ENCODE data around the gene SLC37A1. TPM values are rescaled to one million over a fixed set of nuclear protein-coding genes. Genes with fewer than 3 reads are reported as not detected.

SLC37A1 gene
- total and polyA plus RNA-seq, 9 of the 15 experiments (the other 6 are each of a cell fraction or from before 2014, with no cell fraction given) = 0.06 to 3.4 (median 0.40) TPM

DNA sequence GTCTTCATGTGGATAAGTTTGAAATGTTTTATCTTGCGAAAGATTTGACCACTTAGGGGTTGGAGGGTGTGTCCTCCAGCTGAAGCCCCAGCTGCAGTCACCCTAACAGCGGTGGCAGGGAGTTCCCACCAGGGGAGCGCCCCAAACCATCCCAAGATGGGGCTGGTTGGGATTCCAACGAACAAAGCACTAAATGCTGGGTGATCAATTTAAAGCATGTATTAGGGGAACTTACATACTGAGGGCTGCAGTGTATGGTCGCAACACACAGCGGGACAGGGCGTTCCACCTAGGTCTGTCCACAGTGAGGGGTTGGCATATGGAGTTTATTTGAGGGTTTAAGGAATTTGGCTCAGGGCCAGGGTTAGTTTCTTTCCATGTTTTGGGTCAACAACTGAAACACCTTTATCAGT is 26.3 kb downstream of the SLC37A1 start (continued):
- TF ChIP-seq, protein P1, sequence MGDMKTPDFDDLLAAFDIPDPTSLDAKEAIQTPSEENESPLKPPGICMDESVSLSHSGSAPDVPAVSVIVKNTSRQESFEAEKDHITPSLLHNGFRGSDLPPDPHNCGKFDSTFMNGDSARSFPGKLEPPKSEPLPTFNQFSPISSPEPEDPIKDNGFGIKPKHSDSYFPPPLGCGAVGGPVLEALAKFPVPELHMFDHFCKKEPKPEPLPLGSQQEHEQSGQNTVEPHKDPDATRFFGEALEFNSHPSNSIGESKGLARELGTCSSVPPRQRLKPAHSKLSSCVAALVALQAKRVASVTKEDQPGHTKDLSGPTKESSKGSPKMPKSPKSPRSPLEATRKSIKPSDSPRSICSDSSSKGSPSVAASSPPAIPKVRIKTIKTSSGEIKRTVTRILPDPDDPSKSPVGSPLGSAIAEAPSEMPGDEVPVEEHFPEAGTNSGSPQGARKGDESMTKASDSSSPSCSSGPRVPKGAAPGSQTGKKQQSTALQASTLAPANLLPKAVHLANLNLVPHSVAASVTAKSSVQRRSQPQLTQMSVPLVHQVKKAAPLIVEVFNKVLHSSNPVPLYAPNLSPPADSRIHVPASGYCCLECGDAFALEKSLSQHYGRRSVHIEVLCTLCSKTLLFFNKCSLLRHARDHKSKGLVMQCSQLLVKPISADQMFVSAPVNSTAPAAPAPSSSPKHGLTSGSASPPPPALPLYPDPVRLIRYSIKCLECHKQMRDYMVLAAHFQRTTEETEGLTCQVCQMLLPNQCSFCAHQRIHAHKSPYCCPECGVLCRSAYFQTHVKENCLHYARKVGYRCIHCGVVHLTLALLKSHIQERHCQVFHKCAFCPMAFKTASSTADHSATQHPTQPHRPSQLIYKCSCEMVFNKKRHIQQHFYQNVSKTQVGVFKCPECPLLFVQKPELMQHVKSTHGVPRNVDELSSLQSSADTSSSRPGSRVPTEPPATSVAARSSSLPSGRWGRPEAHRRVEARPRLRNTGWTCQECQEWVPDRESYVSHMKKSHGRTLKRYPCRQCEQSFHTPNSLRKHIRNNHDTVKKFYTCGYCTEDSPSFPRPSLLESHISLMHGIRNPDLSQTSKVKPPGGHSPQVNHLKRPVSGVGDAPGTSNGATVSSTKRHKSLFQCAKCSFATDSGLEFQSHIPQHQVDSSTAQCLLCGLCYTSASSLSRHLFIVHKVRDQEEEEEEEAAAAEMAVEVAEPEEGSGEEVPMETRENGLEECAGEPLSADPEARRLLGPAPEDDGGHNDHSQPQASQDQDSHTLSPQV (IDR thresholded peaks at IDR 0.05) = no peak
- peak in 1 of 2 experiments; percentile 80; a peak in 1 of 4 replicates for TF ChIP-seq ARNT (IDR thresholded peaks at IDR 0.05)
- 0 out of 2 replicates have a peak, but pooled peaks have one; percentile 61 for TF ChIP-seq ZHX1 (conservative IDR thresholded peaks at IDR 0.05; ENCODE audit: low read length)
- TF ChIP-seq CXXC5 (CRISPR knock-in tag; IDR thresholded peaks at IDR 0.05) = no peak
- TF ChIP-seq CBFB (CRISPR knock-in tag; IDR thresholded peaks at IDR 0.05) = no peak
- TF ChIP-seq ATF7 (IDR thresholded peaks at IDR 0.05) = peak; percentile 57
- peak; percentile 64; the same call in 1 of the 2 replicates for TF ChIP-seq CTBP1 (IDR thresholded peaks at IDR 0.05; ENCODE audit: borderline replicate concordance)
- TF ChIP-seq, protein P2, sequence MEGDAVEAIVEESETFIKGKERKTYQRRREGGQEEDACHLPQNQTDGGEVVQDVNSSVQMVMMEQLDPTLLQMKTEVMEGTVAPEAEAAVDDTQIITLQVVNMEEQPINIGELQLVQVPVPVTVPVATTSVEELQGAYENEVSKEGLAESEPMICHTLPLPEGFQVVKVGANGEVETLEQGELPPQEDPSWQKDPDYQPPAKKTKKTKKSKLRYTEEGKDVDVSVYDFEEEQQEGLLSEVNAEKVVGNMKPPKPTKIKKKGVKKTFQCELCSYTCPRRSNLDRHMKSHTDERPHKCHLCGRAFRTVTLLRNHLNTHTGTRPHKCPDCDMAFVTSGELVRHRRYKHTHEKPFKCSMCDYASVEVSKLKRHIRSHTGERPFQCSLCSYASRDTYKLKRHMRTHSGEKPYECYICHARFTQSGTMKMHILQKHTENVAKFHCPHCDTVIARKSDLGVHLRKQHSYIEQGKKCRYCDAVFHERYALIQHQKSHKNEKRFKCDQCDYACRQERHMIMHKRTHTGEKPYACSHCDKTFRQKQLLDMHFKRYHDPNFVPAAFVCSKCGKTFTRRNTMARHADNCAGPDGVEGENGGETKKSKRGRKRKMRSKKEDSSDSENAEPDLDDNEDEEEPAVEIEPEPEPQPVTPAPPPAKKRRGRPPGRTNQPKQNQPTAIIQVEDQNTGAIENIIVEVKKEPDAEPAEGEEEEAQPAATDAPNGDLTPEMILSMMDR (IDR thresholded peaks at IDR 0.05 in 2 of 3, conservative IDR thresholded peaks at IDR 0.05 in 1 of 3; ENCODE audit: insufficient read depth in 2 of 3, low read depth in 1 of 3, low read length in 3 of 3) = peak; percentile 79 to 96 (median 87)
- TF ChIP-seq, protein P3, sequence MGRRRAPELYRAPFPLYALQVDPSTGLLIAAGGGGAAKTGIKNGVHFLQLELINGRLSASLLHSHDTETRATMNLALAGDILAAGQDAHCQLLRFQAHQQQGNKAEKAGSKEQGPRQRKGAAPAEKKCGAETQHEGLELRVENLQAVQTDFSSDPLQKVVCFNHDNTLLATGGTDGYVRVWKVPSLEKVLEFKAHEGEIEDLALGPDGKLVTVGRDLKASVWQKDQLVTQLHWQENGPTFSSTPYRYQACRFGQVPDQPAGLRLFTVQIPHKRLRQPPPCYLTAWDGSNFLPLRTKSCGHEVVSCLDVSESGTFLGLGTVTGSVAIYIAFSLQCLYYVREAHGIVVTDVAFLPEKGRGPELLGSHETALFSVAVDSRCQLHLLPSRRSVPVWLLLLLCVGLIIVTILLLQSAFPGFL (CRISPR knock-in tag; IDR thresholded peaks at IDR 0.05) = 0 out of 2 replicates have a peak, but pooled peaks have one; percentile 51
- no peak for TF ChIP-seq ATF6 (CRISPR knock-in tag; IDR thresholded peaks at IDR 0.05)
- TF ChIP-seq, protein P4, sequence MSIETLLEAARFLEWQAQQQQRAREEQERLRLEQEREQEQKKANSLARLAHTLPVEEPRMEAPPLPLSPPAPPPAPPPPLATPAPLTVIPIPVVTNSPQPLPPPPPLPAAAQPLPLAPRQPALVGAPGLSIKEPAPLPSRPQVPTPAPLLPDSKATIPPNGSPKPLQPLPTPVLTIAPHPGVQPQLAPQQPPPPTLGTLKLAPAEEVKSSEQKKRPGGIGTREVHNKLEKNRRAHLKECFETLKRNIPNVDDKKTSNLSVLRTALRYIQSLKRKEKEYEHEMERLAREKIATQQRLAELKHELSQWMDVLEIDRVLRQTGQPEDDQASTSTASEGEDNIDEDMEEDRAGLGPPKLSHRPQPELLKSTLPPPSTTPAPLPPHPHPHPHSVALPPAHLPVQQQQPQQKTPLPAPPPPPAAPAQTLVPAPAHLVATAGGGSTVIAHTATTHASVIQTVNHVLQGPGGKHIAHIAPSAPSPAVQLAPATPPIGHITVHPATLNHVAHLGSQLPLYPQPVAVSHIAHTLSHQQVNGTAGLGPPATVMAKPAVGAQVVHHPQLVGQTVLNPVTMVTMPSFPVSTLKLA (conservative IDR thresholded peaks at IDR 0.05) = no peak; a peak in 1 of 4 replicates
- no peak for TF ChIP-seq ZNF444 (CRISPR knock-in tag; IDR thresholded peaks at IDR 0.05)

Data from K562 (cell line).